HG03060 (cell line): ENCODE results near the gene DCDC1.

Source experiments
- ATAC-seq: cut with Tn5 transposase; IDR thresholded peaks from one replicate; pipeline ENCODE4 v1.9.1; 2021; ENCODE audit warnings: low read depth, moderate number of reproducible peaks; ENCODE audit not compliant: unreplicated experiment

DCDC1 gene

DNA sequence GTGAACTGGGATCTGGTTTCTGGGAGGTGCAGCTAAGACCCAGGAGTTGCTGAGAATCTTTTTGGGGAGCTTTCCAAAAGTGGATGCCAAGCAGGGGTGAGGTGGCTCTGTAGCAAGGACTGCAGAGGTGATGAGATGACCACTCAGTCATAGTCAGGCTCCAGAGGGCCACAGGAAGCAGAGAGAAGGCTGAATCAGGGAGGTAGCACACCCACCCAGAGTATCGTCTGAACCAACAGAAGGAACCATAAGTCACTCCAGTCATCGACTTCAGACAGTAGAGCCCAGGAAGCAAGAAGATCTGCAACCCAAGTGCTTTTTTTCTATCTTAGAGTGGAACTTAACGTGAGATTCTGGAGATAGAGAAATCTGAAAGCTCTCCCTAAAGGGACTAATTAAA is 447.7 kb downstream of the DCDC1 start:
- ATAC-seq: no peak

DNA sequence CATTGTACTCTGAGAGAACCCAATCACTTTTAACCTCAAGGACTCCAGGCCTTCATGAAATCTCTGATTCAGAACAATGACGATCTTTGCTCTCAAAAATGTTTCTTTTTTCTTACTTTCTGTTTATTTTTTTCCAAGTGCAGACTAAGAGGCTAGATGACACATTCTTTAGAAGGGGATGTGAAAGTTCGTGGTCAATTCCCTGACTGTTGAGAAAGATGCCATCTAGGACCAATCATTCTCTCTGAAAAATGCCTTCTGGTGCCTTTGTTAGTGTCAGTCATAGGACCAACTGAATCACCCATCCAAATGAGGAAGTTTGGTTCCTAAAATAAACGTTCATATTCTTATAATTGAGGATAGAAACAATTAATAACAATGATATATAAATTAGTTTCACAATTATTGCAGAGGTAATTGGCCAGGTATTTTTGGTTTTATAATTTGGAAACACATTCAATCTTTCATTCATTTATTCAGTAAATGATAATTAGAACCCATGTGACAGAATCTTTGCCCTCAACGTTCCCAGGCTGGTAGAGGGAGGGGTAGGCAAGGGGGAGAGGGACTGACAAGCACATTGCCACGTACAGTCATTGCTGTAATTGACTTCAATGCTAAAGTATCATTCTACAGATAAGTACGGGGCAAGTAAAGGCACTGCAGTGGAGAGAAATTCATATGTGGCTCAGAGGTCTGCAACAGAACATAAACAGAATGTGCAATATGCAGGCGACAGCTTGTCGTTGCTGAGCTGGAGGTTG is 450.0 kb downstream of the DCDC1 start:
- no peak for ATAC-seq

DNA sequence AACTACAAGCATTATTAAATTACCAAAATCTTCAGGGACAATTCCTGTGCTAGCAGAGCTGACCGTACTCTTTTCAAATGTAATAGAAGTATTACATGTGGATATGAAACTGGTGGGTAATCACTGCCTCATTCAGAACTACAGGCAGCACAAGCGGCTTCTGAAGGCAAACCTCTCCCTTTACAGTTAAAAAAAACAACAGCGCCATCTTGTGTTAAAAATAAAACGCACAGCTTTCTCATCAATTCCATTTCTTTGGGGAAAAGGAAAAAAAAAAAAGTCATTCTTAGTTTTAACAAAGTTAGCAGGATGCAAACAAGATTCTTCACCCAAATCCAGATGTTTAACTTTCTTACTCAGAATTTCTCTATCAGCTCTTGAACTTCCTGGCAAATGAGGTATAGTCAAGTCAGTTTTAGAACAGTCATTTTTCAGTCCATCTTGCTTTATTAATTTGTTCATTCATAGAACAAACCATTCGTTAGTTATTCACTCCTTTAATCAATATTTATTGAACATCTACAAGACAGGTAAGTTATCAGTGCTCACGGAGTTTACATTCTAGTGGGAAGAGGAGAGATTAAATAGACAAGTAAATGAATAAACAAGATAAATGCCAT is 451.6 kb downstream of the DCDC1 start:
- no peak for ATAC-seq

DNA sequence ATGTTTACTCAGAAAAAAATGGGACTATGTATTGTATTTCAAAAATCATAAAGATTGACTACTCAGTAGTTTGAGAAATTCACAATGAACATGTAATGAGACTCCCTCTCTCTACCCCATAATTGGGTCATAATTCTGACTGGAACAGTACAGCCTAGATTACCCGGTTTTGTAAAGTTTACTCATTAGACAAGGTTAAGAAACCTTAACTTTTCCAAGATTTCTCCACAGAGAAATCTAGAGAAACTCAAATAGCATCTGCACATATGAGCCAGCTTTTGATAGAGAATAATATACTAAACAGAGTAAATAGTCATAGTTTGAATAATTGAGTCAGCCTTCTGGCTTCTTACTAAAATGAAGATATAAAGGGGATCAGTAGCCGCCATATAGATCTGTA is 452.3 kb downstream of the DCDC1 start:
- ATAC-seq: no peak

DNA sequence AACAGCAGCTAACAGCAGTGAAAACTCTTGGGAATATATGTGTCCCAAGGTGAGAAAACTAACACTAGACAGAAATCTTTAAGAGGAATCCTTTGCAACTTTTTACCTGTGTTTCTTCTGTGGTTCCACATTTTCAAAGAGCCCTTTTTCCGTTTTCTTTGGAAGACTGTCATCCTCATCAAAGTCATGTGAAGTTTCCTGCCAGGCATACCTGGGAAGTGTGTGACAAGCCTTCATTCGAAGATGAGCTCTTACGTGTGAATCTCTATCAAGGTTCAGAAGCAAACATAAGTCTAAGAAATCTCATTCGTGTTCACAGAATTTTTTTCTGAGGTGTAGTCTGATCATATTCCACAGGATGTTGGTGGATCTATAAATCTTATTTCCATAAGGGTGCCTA is 452.8 kb downstream of the DCDC1 start:
- ATAC-seq: no peak

DNA sequence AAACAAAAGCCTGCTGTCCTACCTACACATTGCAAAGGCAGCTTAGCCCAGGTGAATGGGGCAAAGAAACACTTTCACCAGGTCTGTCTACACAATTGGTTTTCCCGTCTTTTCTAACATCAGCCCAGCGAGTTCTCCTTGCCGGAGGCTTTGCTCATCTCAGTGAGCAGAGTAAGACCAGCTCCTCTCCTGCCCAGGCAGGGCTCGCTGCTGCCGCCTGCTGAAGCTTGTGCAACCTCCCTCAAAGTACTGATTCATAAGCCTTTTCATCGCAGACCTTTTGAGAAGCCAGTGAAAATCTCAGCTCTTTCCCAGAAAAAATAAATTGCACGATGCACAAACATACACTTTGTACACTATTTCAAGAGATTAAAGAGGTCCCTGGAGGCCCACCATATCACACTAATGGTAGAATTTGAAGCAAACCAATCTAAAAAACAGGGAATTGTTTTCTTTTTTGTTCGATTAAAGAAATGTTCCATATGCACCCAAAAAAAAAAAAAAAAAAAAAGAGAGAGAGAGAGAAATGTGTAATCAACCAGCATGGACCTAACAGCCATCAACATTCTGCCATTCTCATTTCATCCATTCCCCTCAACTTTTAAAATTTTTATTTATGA is 455.3 kb downstream of the DCDC1 start:
- no peak for ATAC-seq

DNA sequence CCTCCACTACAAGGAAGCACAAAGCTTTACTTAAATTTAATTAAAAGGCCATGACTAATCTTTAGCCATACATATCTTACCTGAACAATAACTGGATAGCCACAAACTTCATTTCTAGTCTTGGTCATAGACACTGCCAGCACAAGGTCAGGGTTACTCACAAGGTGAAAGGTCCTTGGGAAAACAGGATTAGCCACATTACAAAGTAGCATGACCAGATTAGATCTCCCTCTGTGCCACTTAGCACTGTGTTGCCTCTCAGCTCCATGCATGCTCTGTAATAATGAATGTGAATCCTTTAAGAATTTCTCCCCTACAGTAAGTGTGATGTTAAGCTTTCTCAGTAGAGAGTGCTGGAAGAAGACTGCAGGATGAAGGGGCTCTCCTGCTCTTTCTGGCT is 458.3 kb downstream of the DCDC1 start:
- ATAC-seq: no peak

DNA sequence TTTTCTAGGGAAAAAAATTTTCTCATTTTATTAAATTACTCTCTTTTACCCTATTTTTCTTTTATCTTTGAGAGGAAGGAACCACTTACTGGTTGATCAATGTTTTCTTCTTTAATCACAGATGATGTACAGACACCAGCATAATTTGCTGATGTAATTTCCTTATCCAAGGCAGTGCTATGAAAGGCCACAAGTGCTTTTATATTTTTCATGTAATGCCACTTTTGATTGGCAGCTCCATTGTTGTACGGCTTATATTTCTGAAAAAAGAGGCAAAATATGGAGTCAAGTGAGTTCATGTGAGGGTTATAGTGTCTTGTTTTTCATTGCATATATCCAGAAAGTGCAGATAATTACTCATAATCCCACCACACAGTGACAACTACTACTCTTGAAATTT is 460.7 kb downstream of the DCDC1 start:
- ATAC-seq: no peak

DNA sequence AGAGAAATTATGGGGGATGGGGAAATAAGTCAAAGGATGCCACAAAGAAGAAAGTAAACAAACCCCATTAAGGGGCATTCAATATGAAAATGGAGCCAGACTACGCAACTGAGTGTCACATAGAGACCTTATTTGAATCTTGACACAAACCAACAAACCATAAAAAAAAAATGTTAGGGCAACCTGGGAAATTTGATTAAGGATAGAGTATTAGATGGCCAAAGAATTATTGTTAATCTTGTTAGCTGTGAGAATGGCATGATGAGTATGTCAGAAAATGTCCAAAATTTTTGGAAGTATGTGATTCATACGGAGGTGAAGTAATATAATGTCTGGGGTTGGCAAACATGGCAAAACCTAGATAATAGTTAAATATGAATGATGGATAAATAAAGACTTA is 461.3 kb downstream of the DCDC1 start:
- ATAC-seq: no peak

DNA sequence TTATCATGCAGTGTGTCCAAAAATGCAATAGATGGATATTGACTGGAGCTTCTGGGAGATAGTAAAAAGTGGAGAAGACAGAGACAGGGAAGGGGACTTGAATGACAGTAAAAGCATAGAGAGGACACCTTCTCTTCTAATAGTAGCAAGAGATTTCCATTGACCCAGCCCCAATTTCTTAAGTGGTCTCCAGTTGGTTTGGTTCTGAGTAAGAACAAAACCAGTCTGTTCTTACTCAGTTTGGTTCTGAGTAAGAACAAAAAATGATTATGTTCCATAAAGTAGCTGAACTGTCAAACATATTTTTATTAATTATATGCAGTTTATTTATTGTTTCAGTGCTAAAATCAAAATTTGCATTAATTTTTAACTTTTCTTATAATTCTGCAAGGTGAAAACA is 466.6 kb downstream of the DCDC1 start:
- no peak for ATAC-seq

DNA sequence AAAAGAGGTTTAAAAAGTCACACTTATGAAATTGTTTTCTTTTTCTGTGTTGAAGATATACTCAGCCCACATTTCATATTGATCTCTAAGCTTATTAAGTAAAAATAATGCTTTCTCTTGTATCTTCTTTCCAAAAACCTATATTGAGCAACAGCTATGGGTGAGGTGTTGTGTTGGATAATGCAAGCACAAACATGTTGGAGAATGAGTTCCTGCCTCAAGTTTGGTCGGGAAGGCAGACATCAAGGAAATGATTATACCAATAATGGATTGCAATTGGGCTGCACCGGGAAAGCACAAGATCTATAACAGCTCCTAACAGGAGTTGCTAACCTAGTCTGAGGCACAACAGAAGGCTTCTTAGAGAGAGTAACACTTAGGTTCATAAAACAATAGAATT is 474.5 kb downstream of the DCDC1 start:
- no peak for ATAC-seq

DNA sequence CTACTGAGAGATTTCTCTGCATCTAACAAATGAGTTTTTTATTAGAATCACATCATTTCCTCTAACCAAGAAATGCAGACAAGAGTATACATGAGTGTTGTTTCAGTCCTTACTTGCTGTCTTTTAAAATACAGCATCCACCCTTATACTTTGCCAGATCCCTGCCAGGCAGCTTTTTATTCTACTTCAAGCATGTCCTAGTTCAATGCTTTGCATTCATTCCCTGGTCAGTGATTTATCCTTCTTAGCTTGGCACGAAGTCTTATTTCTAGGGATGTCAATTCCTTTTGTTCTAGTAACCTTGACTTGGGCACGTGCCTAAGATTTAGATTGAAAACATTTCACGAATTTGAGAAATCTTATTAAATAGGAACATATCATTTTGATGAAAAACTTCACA is 476.2 kb downstream of the DCDC1 start:
- no peak for ATAC-seq

DNA sequence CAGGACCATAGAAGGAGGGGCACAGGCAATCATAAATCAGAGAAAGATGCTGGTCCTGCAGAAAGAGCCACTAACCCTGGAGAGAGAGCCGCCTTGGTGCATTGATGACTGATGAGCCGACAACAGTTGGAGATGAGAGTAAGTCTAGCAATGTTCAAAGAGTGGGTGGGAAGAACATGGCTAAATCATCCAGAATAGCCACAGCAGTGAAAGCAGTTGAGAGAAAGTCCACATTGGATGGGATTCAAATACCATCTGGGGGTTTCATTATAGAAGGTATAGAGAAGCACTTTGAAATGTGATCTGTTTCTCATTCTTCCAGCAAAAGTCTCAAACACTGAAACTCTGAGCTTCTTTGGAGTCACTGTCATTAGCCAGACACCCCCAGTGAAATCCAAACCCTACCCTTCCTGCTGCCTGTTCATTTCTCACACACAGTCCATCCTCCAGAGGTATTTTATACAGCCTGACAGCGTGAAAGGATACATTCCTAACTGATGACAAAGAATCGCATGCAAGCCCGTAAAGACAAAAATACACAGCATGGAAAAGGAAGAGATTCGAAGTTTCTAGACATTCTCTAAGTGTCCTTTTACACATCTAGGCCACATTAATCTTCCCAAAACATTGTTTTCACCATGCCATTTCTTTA is 480.3 kb downstream of the DCDC1 start:
- no peak for ATAC-seq

DNA sequence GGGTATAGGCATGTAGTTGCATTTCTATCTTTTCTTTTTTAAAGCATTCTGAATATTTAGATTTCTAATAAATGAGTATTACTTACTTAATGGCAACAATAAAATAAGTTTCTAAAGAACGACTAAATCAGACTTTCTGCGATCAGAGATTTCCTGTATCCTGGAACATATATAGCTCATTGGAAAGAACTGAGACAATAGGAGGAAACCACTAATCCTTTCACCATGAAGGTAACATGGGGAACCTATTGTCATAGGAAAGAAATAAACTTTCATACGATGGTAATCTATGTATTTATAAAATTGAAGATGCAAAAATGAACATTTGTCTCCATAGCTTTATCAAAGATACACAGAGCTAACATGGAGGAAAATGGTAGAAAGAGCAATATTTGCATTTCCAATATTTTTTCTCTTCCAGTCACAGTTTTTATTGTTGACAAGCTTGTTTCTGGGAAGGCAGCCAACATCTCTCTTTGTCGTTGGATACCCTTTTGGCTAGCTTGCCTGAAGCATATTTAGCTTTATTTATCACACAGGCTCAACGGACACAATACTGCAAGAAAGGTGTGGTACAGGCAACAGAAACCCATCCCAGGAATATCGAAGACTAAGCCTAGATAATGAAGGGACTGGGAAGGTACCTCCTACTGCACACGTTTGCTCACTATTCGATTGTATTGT is 490.1 kb downstream of the DCDC1 start:
- ATAC-seq: no peak

DNA sequence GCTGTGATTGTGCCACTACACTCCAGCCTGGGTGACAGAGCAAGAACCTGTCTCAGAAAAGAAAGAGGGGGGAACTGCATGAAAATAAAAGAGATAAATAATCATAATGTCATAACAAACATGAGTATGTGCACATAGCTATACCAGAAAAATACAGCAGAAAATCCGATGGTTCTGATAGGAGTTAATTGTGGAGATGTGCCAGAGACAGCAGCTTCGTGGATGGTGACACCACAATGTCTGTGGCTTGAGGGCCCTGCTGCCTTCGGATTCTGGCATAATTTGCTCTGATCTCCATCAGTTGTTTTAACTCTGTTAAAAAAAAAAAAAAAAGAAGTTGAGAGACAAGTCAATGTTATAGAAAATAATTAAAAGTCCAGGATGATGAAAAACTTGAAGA is 491.1 kb downstream of the DCDC1 start:
- ATAC-seq: no peak

DNA sequence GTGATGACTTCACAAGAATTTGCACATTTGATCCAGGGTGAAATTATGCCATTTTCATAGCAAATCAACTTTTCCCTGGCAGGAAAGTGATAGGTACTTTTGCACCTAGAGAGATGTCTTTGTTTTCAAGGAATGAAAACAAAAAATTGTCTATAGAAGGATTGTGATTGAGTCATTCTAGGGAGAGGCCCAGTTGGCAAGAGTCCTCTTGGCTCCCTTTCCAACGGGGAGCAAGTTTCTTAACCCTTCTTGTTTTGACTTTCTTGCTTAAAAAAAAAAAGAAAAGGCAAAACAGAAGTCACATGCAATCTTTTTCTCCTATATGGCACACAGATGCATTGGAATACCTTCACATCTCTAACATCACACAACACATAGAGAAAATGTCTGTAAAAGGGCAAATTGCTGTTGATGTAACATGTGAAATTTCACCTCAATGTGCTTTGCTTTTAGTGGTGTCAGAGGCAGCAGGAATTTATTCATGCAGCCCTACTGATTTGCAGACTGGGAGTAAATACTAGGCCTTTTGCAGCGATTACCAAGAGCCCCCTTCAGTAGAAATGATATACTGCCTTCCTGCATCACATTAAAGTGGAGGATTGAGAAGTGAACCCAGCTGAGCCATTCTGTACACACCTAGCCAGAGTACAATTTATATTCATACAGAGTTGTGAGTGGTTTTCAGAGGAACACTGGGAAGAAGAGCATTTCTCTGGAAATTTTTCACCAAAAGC is 492.7 kb downstream of the DCDC1 start:
- ATAC-seq: no peak

DNA sequence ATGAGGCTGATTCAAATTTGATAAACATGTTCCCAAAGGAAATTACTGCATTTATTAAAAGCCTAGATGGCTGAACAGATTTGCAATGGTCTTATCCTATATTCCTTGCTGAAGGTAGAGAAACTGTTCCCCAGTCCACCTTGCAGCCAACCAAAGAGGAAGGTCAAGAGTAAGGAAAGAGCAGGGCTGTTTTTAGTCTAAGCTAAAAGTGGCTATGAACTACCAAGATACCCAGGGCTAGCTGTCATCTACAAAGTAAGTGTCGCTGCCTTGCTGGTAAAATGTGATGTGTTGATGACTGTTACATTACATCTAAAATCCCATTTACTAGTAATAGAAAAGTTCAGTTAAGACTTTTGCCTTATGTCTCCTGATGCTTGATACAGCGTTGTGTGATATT is 493.3 kb downstream of the DCDC1 start:
- no peak for ATAC-seq

DNA sequence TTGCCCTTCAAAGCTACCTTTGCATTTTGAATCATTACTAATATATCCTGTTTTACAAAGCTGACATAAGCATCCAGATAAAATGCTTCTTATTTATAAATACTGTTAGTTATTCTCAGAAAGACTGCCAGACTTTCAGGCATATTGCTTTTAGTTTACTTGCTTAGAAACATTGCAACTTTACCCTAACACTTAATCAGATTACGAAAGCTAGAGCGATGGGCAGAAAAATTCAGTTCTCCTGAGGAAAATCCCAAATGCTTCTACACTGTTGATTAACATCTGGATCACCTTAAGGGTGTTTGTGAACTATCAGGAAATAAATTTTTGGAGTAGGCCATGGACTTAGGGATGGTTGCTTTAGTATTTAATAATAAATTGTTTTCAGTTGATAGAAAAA is 493.7 kb downstream of the DCDC1 start:
- no peak for ATAC-seq

DNA sequence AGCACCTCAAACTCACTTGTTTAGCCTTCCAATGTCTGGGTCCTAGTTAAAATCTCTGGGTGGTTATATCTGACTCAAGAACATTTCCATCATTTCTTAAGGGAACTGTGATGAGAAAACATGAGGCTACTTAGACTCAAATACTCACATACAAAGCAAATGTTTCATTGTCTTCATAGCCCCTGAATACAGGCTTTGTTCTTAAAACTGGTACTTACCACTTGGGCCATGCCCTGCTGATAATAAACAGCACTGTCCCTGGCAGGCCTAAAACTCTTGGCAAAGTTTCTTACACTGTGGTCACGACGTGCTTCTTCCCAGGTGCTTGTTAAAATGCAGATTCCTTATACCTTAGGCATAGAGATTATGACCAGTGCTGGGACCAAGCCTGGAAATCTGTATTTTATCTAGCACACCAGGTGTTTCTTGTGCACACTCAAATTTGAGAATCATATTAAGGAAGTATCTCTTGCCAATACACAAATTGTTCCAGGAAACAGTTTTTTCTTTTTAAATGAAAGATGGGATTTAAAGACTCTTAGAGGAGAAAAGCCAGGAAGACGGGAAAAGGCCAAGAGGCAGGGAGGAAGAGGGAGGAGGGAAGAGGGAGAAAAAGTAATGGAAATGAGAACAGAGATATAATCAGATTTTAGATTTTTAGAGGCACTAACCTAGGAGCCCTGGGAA is 495.5 kb downstream of the DCDC1 start:
- ATAC-seq: no peak

DNA sequence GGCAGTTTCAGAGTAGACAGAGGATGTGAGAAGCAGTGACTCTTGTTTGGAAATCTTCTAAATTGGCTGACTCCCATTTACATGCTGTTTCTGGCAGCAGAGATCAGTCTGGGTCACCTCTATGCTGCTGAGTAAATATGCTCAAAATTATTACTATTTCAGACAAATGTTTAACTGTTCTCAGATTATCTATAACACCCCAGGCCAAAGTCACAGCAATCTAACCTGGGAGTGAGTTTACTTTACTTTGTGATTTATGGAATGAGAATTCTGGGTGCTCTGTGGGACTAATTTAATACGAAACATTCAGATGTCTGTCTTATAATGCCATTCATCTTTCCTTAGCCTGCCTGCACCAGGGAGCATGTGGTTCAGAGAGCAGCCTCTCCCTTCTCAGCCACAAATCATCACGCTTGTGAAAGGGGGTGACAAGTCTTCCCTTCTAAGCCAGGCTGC is 500.9 kb downstream of the DCDC1 start:
- no peak for ATAC-seq
